Heart left ventricle (tissue), 16 donors: ENCODE data around the gene C1orf50. TPM values are rescaled to one million over a fixed set of nuclear protein-coding genes. Genes with fewer than 3 reads are reported as not detected.

Experiments
- ATAC-seq, 4 donors: fragments of 200-7000 bp; cut with Tn5 transposase; one replicate each; pipeline ENCODE4 v1.9.1; 2020 to 2022; ENCODE audit warnings: moderate library complexity in 4 of 4, mild to moderate bottlenecking in 3 of 4, moderate number of reproducible peaks in 1 of 4
- DNase-seq, 5 donors: peaks; one replicate each; pipeline ENCODE4 v3.0.0-alpha.2; 2020
- H3K27ac ChIP-seq, 12 donors: fragments of 200-600 bp; sonication (generic) in 4 of 12; one replicate each; pipeline versions ENCODE4 v1.5.0 to v1.8.0; 2016 to 2022; ENCODE audit warnings: mild to moderate bottlenecking in 2 of 12
- H3K27me3 ChIP-seq, 9 donors: fragments of 200-600 bp; sonication (generic) in 2 of 9; one replicate each; pipeline versions ENCODE4 v1.5.1 to v1.8.0; 2016 to 2022; ENCODE audit warnings: mild to moderate bottlenecking in 3 of 9
- H3K36me3 ChIP-seq, 9 donors: fragments of 200-600 bp; sonication (generic) in 2 of 9; one replicate each; pipeline versions ENCODE4 v1.5.0 to v1.8.0; 2018 to 2022; ENCODE audit warnings: mild to moderate bottlenecking in 2 of 9
- H3K4me1 ChIP-seq, 12 donors: fragments of 200-600 bp; sonication (generic) in 4 of 12; one replicate each; pipeline versions ENCODE4 v1.5.0 to v1.8.0; 2016 to 2022; ENCODE audit warnings: mild to moderate bottlenecking in 3 of 12
- H3K4me3 ChIP-seq, 12 donors: fragments of 200-600 bp; sonication (generic) in 4 of 12; one replicate each; pipeline versions ENCODE4 v1.5.0 to v1.8.0; 2017 to 2022; ENCODE audit warnings: mild to moderate bottlenecking in 9 of 12, moderate library complexity in 4 of 12
- H3K9me3 ChIP-seq, 12 donors: fragments of 200-600 bp; sonication (generic) in 4 of 12; one replicate each; pipeline versions ENCODE4 v1.5.0 to v1.8.0; 2016 to 2022; ENCODE audit warnings: mild to moderate bottlenecking in 1 of 12
- CTCF ChIP-seq, 12 donors: fragments of 200-600 bp; sonication (generic) in 4 of 12; IDR thresholded peaks; one replicate each; pipeline versions ENCODE4 v1.5.0 to v1.8.0; 2018 to 2022; ENCODE audit warnings: antibody characterized with exemption in 12 of 12, mild to moderate bottlenecking in 5 of 12
- POLR2A ChIP-seq, 2 donors: fragments of 450-650 bp; IDR thresholded peaks; one replicate each; pipeline ENCODE4 v1.6.1; 2017; ENCODE audit warnings: antibody characterized with exemption in 2 of 2, mild to moderate bottlenecking in 2 of 2, moderate library complexity in 2 of 2
- WGBS, 4 donors: extraction: QIAGEN DNeasy Blood & Tissue Kit in 2 of 4; methylation state at CpG; one replicate each; pipeline versions ENCODE4 v1.1.5 to v1.1.7; 2013 to 2018; 5-methylcytosine and 5-hydroxymethylcytosine counted together
- intact Hi-C, 10 donors: fragments of 100-400 bp; cut with DNase I; formaldehyde crosslinking; loops; one replicate each; pipeline versions ENCODE4 v1.11.1 to v1.14.2; 2022
- polyA plus RNA-seq, 2 donors: library from polyadenylated mRNA; stranded (reverse); fragments of 200-250 nt; gene quantifications; one replicate each; pipeline ENCODE4 v1.2.3, GENCODE V29; 2013
- total RNA-seq, 9 donors: library from RNA; depleted of rRNA in 2 of 9; stranded (reverse); fragments of >200 nt in 2 of 9; fragmentation: NEBNext Ultra II Directional in 3 of 9; extraction: Animal tissue kit (Norgen Biotek cat#: 25700) in 3 of 9; gene quantifications; one replicate each; pipeline versions ENCODE4 v1.1.0 to v1.2.4, GENCODE V29; 2016 to 2023
- donor health status: ischemic (EF 13 %, LVEDD 7.1; RV severe dilation, severe dysfunction).
- donor health status: healthy with polysubstance abuse.
- donor health status: DM: no; HTN: yes; CAD: no.
- donor health status: DM: no; HTN: no; CAD: no.
- donor health status: ischemic (EF 25% LVEDD 6.9; RV normal size, moderate dysfunction).
- donor health status: ischemic (EF 25% LVEDD 5.7; RV mildly dilated, moderate dysfunction).
- donor health status: healthy.
- donor health status: DM: yes; HTN: yes; CAD: no.
- donor health status: ischemic (EF 35%, LVEDD 5.7; RV mildly dilated, moderate dysfunction).
- donor health status: nonischemic (EF 11% LVEDD 7.7; RV severe dilation, severe dysfunction).
- donor health status: DM: yes; HTN: yes; CAD: no.
- donor health status: PGD.
- donor health status: ischemic (EF 29% LVEDD 5.4; RV normal size, mild dysfunction).
- donor health status: nonischemic (EF 23%, LVEDD 6.1; RV moderate dilation, normal function).

C1orf50 gene
- total and polyA plus RNA-seq, 11 donors, result 3.0 to 9.2 (median 5.6) TPM

DNA sequence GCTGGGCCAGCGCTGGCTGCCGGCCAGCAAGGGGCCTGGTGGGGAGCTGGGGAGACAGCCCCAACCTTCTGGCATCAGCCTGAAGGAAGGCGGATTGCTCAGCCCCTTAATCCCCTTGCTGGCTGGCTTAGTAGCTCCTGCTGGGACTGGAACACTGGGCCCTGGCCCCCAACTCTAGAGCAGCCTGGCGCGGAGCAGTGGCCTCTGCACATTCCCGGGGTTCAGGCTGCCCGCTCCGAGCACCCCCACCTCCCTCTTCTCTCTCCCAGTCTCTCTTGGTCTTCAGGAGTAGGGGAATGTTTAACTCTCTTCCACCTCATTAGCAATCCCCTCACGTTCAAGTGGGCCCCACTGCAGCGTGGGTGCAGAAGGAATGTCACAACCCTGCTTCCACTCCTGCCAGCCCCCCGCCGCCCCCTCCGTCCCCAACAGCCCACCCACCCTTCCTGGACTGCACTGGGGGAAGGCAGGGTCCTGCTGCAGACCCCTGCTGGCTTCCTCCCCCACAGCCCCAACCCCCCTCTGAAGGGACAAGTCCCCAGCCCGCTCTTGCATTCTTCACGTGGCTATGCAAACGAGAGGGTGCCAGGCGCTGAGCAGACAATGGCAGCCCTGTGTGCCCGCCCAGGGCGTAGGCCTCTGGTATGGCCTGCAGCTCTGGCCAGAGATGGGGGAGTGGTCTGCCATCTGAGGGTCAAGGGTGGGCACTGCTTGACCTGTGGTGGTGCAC lies 26.0 kb upstream of the C1orf50 start:
- no peak overlapping the region for H3K27ac ChIP-seq
- peaks cover 0 to 8% (median 4%) of the 10 kb centered on the region in 9 donors for H3K36me3 ChIP-seq
- no peak overlapping the region for H3K4me3 ChIP-seq
- no peak for ATAC-seq
- no peak for TF ChIP-seq CTCF (IDR thresholded peaks at IDR 0.05)
- peaks cover 0 to 18% (median 0%) of the 10 kb centered on the region in 12 donors for H3K4me1 ChIP-seq
- WGBS, 4 donors, result 72 to 86% (median 81%) methylated on average over 10 to 19 of the region's 19 CpGs
- intact Hi-C loops, result loop anchor here in 6 of 10 donors (10.0 kb wide), 2 partner anchors 396 to 596 kb away; no protein-coding TSS in a partner anchor
- no peaks in the 10 kb centered on the region for H3K27me3 ChIP-seq
- H3K9me3 ChIP-seq, result no peaks in the 10 kb centered on the region
- no peak for DNase-seq

DNA sequence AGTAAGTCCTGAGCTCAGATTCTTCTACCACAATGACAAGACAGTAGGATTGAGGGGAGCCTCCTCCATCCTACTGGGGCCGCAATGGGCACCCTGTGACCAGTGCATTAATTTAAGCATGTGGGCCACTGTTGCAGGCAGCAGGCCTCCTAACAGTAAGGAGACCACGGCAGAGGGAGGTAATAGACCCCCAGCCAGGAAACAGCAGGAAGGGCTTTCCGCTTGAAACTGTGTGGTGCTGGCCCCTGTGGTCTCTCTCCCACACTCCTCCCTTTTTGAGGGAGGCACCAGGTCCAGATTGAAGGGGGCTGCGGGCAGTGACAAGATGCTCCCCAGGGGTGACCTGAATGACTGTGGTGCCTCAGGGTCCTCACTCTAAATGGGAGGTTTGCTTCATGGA lies 25.3 kb upstream of the C1orf50 start:
- DNase-seq, result no peak

GRCh38 chr1:42742141-42742540 lies 24.9 kb upstream of the C1orf50 start:
- no peak for TF ChIP-seq CTCF (IDR thresholded peaks at IDR 0.05)
- no peak for TF ChIP-seq POLR2A (IDR thresholded peaks at IDR 0.05)
- ATAC-seq (no peak), DNase-seq (no peak)
- Histone ChIP-seq H3K4me3 (no peak overlapping the region), H3K27ac (no peak overlapping the region), H3K27me3 (no peaks in the 10 kb centered on the region), H3K9me3 (no peaks in the 10 kb centered on the region), H3K4me1 (peaks cover 0 to 8% (median 0%) of the 10 kb centered on the region in 12 donors), H3K36me3 (peaks cover 0 to 19% (median 14%) of the 10 kb centered on the region in 9 donors)
- intact Hi-C loops, result loop anchor here in 6 of 10 donors (10.0 kb wide), 2 partner anchors 397 to 597 kb away; no protein-coding TSS in a partner anchor
- WGBS, 4 donors, result 89 to 94% (median 92%) methylated on average over 8 of the region's 8 CpGs

More for the DNA sequence above, 25.3 kb upstream of the C1orf50 start:
- TF ChIP-seq POLR2A (IDR thresholded peaks at IDR 0.05) (no peak), CTCF (IDR thresholded peaks at IDR 0.05) (no peak)
- peaks cover 0 to 15% (median 11%) of the 10 kb centered on the region in 9 donors for H3K36me3 ChIP-seq
- no peaks in the 10 kb centered on the region for H3K27me3 ChIP-seq
- ATAC-seq, result no peak
- intact Hi-C loops, result loop anchor here in 6 of 10 donors (10.0 kb wide), 2 partner anchors 397 to 597 kb away; no protein-coding TSS in a partner anchor
- peaks cover 0 to 12% (median 0%) of the 10 kb centered on the region in 12 donors for H3K4me1 ChIP-seq
- H3K27ac ChIP-seq, result no peak overlapping the region
- 82 to 90% (median 86%) methylated on average over 3 to 4 of the region's 4 CpGs for WGBS, 4 donors
- no peak overlapping the region for H3K4me3 ChIP-seq
- no peaks in the 10 kb centered on the region for H3K9me3 ChIP-seq

- 79 to 92% (median 90%) methylated on average over 9 of the region's 9 CpGs for WGBS, 4 donors
- DNase-seq, result no peak
- intact Hi-C loops, result loop anchor here in 6 of 10 donors (10.0 kb wide), 2 partner anchors 398 to 598 kb away; no protein-coding TSS in a partner anchor
- Histone ChIP-seq H3K9me3 (no peaks in the 10 kb centered on the region), H3K27me3 (no peaks in the 10 kb centered on the region), H3K4me1 (peaks cover 0 to 6% (median 0%) of the 10 kb centered on the region in 12 donors), H3K4me3 (no peak overlapping the region), H3K36me3 (peaks cover 0 to 25% (median 19%) of the 10 kb centered on the region in 9 donors), H3K27ac (no peak overlapping the region)
- TF ChIP-seq POLR2A (IDR thresholded peaks at IDR 0.05), result no peak
- TF ChIP-seq CTCF (IDR thresholded peaks at IDR 0.05), result no peak
- ATAC-seq, result no peak
These were observed 24.3 kb upstream of the C1orf50 start for GRCh38 chr1:42742617-42743316.
